D721Med (cell line): ENCODE measurements around the gene TCIRG1.

ENCODE experiments used
- DNase-seq: peaks from one replicate; pipeline ENCODE4 v3.0.0; 2011; ENCODE audit warnings: low spot score; ENCODE audit not compliant: insufficient read length
- FAIRE-seq: peaks from 2 replicates; lab custom pipeline; 2011; peaks lifted over from hg19 to GRCh38; lab: Jason Lieb, UNC
- TF ChIP-seq, protein P1 (sequence below): IDR thresholded peaks from 2 replicates; pipeline ENCODE4 v1.5.1; 2012; ENCODE audit warnings: mild to moderate bottlenecking, control low read depth; ENCODE audit not compliant: insufficient read depth; ENCODE audit errors: missing control alignments

The TCIRG1 gene

DNA sequence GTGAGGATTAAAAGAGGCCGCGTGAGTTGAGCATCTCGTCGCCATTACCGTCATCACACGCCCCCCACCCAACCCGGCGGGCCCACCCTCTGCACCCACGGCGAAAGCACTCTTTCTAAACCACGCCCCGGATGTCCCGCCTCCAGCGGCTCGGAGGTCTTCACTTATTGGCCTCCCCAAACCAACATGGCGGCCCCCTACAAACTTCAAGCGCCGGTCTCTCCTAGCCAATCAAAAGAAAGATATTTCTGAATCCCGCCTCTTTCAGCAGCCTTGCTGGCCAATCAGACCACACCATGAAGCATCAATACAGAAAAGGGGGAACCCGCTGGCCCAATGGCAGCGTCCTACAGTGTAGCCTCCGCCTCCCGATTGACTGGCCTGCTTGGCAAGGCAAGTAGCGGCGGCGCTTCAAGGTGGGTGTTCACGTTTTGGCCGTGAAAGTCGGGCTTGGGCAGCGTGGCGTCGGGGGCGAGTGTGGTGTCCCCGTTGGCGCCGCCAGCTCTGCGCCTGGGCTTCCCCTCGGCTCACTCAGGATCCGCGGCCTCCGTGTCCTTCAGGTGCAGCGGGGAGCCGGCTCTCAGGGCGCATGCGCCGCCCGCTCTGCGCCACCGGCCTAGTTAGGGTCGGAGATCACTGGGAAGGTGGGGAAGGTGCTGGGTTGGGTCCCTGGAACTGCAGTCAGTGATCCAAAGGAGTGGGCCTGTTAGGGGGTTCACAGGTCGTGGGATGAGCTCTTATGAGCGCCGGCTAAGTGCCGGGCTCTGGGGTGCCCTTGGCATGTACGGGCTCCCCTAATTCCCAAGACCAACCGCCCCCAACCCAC lies 8.3 kb upstream of the TCIRG1 start, which contains the start of gene NDUFS8:
TSS of gene NDUFS8 (plus strand) at position 364 of the 826 bp plus-strand sequence. CDS start 1,471 bp downstream, outside the sequence.
- no peak for FAIRE-seq
- DNase-seq: peak; percentile 99
- TF ChIP-seq, protein P1, sequence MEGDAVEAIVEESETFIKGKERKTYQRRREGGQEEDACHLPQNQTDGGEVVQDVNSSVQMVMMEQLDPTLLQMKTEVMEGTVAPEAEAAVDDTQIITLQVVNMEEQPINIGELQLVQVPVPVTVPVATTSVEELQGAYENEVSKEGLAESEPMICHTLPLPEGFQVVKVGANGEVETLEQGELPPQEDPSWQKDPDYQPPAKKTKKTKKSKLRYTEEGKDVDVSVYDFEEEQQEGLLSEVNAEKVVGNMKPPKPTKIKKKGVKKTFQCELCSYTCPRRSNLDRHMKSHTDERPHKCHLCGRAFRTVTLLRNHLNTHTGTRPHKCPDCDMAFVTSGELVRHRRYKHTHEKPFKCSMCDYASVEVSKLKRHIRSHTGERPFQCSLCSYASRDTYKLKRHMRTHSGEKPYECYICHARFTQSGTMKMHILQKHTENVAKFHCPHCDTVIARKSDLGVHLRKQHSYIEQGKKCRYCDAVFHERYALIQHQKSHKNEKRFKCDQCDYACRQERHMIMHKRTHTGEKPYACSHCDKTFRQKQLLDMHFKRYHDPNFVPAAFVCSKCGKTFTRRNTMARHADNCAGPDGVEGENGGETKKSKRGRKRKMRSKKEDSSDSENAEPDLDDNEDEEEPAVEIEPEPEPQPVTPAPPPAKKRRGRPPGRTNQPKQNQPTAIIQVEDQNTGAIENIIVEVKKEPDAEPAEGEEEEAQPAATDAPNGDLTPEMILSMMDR: no peak

DNA sequence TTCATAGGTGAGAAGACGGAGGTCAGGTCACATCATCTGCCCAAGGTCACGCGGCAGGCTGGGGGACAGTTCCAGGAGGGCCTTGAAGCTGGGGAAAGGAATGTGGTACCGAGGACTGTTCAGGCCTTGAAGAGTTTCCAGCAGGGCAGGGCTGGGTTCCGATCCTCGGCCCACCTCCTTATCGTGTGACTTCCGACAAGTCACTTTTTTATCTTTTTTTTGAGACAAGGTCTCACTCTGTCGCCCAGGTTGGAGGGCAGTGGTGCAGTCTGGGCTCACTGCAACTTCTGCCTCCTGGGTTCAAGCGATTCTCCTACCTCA lies 7.7 kb upstream of the TCIRG1 start:
- no peak for FAIRE-seq
- TF ChIP-seq, protein P1: no peak
- DNase-seq: no peak

DNA sequence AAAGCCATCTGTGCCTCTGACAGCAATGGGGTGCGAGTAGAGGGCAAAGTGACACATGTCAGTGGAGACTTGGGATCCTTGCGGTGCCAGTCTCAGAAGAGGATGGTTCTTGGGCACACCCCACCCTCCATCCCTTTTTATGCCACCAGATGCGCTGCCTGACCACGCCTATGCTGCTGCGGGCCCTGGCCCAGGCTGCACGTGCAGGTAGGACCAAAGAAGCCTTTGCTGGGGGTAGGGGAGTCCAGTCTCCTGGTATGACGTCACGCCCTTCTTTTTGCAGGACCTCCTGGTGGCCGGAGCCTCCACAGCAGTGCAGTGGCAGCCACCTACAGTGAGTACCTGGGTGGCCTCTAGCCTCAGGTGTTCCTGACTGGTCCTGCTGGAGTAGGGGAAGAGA lies 6.8 kb upstream of the TCIRG1 start:
- TF ChIP-seq, protein P1: no peak
- DNase-seq (no peak), FAIRE-seq (no peak)

DNA sequence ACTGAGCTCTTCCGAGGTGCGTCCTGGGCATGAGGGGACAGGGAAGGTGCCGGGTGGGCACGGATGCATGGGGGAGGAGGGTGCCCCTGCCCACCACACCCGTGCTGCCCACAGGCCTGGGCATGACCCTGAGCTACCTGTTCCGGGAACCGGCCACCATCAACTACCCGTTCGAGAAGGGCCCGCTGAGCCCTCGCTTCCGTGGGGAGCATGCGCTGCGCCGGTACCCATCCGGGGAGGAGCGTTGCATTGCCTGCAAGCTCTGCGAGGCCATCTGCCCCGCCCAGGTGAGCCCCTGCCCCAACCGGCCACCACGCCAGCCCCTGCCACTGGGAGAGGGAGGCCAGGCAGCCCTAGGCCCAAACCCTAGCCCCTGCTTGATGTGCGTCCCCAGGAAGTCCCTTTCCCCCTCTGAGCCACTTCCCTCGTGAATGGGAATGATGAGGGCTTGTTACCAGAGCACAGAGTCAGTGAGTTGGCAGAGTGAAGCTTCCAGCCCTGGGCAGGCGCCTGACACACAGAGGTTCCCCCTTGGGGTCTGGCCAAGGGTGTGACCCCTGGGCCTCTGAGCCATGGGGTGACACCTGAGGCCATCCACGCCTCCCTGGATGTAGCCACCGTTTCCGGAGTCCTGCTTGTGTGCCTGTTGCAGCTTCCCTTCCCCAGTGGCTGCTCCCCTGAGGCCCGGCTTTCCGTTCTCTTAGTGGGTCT lies 5.7 kb upstream of the TCIRG1 start:
- no peak for FAIRE-seq
- DNase-seq: no peak
- TF ChIP-seq, protein P1: no peak

DNA sequence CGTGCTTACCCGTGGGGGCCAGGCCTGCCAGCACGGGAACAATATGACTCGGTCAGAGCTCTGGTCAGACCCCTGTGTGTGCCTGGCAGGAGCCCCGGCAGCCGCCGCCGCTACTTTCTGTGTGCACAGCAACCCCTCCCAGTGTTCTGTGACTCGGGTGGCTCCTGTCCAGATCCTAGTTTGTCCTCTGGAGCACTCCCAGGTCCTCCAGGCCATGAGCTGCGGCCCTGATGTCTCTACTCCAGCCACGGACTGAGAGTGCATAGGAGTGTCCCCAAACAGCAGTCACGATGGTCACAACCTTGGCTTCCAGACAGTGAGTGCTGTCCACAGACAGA lies 5.1 kb upstream of the TCIRG1 start:
- DNase-seq: no peak
- no peak for FAIRE-seq
- TF ChIP-seq, protein P1: no peak

DNA sequence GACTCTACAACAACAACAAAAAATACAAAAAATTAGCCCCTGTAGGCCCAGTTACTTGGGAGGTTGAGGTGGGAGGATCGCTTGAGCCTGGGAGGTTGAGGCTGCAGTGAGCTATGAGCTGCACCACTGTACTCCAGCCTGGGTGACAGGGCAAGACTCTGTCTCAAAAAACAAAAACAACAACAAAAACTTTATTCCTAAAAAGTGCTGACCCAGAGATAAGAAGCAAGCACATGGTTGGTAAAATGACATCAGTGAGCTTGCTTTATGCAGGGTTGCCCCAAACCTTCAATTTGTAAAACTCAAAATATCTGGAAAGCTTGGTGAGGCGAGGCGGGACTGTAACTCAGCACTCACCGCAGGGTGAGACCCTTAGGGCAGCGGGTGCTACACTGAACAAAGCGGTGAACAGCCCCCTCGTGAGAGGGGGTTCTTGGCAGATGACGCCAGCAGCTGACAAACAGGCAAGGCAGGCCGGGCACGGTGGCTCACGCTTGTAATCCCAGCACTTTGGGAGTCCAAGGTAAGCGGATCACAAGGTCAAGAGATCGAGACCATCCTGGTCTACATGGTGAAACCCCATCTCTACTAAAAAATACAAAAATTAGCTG lies 3.5 kb upstream of the TCIRG1 start:
- TF ChIP-seq, protein P1: no peak
- FAIRE-seq (no peak), DNase-seq (no peak)
